ENCODE measurements around the gene SPTSSB.

Gene SPTSSB

GRCh38 chr3:161414907-161415306 lies 43.6 kb upstream of the SPTSSB start:
- H2AFZ ChIP-seq = no peak overlapping the region
- H3K27me3 ChIP-seq (ENCODE audit: control insufficient read depth, insufficient read depth, low read length) = no peaks in the 10 kb centered on the region
- H3K27ac ChIP-seq = no peak overlapping the region
- H3K9me3 ChIP-seq (ENCODE audit: control insufficient read depth, low read length) = no peaks in the 10 kb centered on the region
- H3K4me2 ChIP-seq (ENCODE audit: low read length) = no peak overlapping the region
- H3K4me3 ChIP-seq (ENCODE audit: low read depth, low read length) = no peak overlapping the region
- no peaks in the 10 kb centered on the region for H3K79me2 ChIP-seq
- H3K9ac ChIP-seq = no peak overlapping the region
- no peaks in the 10 kb centered on the region for H3K36me3 ChIP-seq (ENCODE audit: control insufficient read depth, insufficient read depth, low read length)
- H3K4me1 ChIP-seq = no peaks in the 10 kb centered on the region
- TF ChIP-seq CTCF (IDR thresholded peaks at IDR 0.05) = no peak

GRCh38 chr3:161413855-161414210 lies 42.5 kb upstream of the SPTSSB start:
- H3K4me3 ChIP-seq (ENCODE audit: low read depth, low read length) = no peak overlapping the region
- TF ChIP-seq CTCF (IDR thresholded peaks at IDR 0.05) = no peak

GRCh38 chr3:161413127-161413854 lies 42.0 kb upstream of the SPTSSB start:
- Histone ChIP-seq H3K36me3 (ENCODE audit: control insufficient read depth, insufficient read depth, low read length) (no peaks in the 10 kb centered on the region), H3K27me3 (ENCODE audit: control insufficient read depth, insufficient read depth, low read length) (no peaks in the 10 kb centered on the region), H3K4me1 (no peaks in the 10 kb centered on the region), H3K9me3 (ENCODE audit: control insufficient read depth, low read length) (no peaks in the 10 kb centered on the region), H3K9ac (no peak overlapping the region), H3K79me2 (no peaks in the 10 kb centered on the region), H3K4me3 (ENCODE audit: low read depth, low read length) (no peak overlapping the region), H3K27ac (no peak overlapping the region), H2AFZ (no peak overlapping the region), H3K4me2 (ENCODE audit: low read length) (no peak overlapping the region)
- TF ChIP-seq CTCF (IDR thresholded peaks at IDR 0.05) = no peak

More at GRCh38 chr3:161413855-161414210, 42.5 kb upstream of the SPTSSB start:
- Histone ChIP-seq H3K27me3 (ENCODE audit: control insufficient read depth, insufficient read depth, low read length) (no peaks in the 10 kb centered on the region), H2AFZ (no peak overlapping the region), H3K79me2 (no peaks in the 10 kb centered on the region), H3K9me3 (ENCODE audit: control insufficient read depth, low read length) (no peaks in the 10 kb centered on the region), H3K9ac (no peak overlapping the region), H3K27ac (no peak overlapping the region), H3K36me3 (ENCODE audit: control insufficient read depth, insufficient read depth, low read length) (no peaks in the 10 kb centered on the region), H3K4me2 (ENCODE audit: low read length) (no peak overlapping the region), H3K4me1 (no peaks in the 10 kb centered on the region)

- Histone ChIP-seq H3K9me3 (ENCODE audit: control insufficient read depth, low read length) (no peaks in the 10 kb centered on the region), H3K27me3 (ENCODE audit: control insufficient read depth, insufficient read depth, low read length) (no peaks in the 10 kb centered on the region), H3K4me2 (ENCODE audit: low read length) (no peak overlapping the region), H3K4me1 (no peaks in the 10 kb centered on the region), H3K9ac (no peak overlapping the region), H2AFZ (no peak overlapping the region), H3K27ac (no peak overlapping the region), H3K79me2 (no peaks in the 10 kb centered on the region), H3K36me3 (ENCODE audit: control insufficient read depth, insufficient read depth, low read length) (no peaks in the 10 kb centered on the region), H3K4me3 (ENCODE audit: low read depth, low read length) (no peak overlapping the region)
- no peak for TF ChIP-seq CTCF (IDR thresholded peaks at IDR 0.05)
These were observed 40.8 kb upstream of the SPTSSB start for GRCh38 chr3:161412123-161412522.

GRCh38 chr3:161409858-161410257 lies 38.5 kb upstream of the SPTSSB start:
- no peak overlapping the region for H3K4me3 ChIP-seq (ENCODE audit: low read depth, low read length)
- H3K9me3 ChIP-seq (ENCODE audit: control insufficient read depth, low read length) = no peaks in the 10 kb centered on the region
- no peak overlapping the region for H3K9ac ChIP-seq
- H3K27me3 ChIP-seq (ENCODE audit: control insufficient read depth, insufficient read depth, low read length) = no peaks in the 10 kb centered on the region
- no peaks in the 10 kb centered on the region for H3K36me3 ChIP-seq (ENCODE audit: control insufficient read depth, insufficient read depth, low read length)
- no peaks in the 10 kb centered on the region for H3K4me1 ChIP-seq
- H3K79me2 ChIP-seq = no peaks in the 10 kb centered on the region
- no peak overlapping the region for H3K27ac ChIP-seq
- TF ChIP-seq CTCF (IDR thresholded peaks at IDR 0.05) = no peak
- H2AFZ ChIP-seq = no peak overlapping the region
- no peak overlapping the region for H3K4me2 ChIP-seq (ENCODE audit: low read length)

Data from parathyroid adenoma (tissue), 2 donors.